Smooth muscle cell (in vitro differentiated cells): ENCODE measurements around the gene VMO1. TPM values are rescaled to one million over a fixed set of nuclear protein-coding genes. Genes with fewer than 3 reads are reported as not detected.
A peak's percentile ranks its signal among the peaks of the same experiment; 100 is the strongest.

Source experiments
- DNase-seq: peaks from one replicate; lab custom pipeline; 2025; ENCODE audit not compliant: unreplicated experiment; lab: John Stamatoyannopoulos, UW
- H2AFZ ChIP-seq: fragments of 200-600 bp; sonication (generic); 2 replicates; pipeline ENCODE4 v1.6.0; 2016; ENCODE audit warnings: antibody characterized with exemption, low read depth, mild to moderate bottlenecking
- H3F3A ChIP-seq: fragments of 200-600 bp; sonication (generic); 2 replicates; pipeline ENCODE4 v1.6.0; 2017; ENCODE audit warnings: antibody characterized with exemption, low read depth
- H3K27ac ChIP-seq: fragments of 200-600 bp; sonication (generic); 2 replicates; pipeline ENCODE4 v1.5.1; 2016; ENCODE audit warnings: low read depth, mild to moderate bottlenecking
- H3K27me3 ChIP-seq: fragments of 200-600 bp; sonication (generic); 2 replicates; pipeline ENCODE4 v1.6.1; 2016; ENCODE audit warnings: low read depth, mild to moderate bottlenecking
- H3K36me3 ChIP-seq: fragments of 200-600 bp; sonication (generic); 2 replicates; pipeline ENCODE4 v1.5.1; 2016; ENCODE audit warnings: low read depth
- H3K4me1 ChIP-seq: fragments of 200-600 bp; sonication (generic); 2 replicates; pipeline ENCODE4 v1.5.1; 2016; ENCODE audit warnings: low read depth
- H3K4me2 ChIP-seq: fragments of 200-600 bp; sonication (generic); 2 replicates; pipeline ENCODE4 v1.6.0; 2016; ENCODE audit warnings: mild to moderate bottlenecking
- H3K4me3 ChIP-seq: fragments of 200-600 bp; sonication (generic); 2 replicates; pipeline ENCODE4 v1.5.1; 2016; ENCODE audit warnings: mild to moderate bottlenecking
- H3K79me2 ChIP-seq: fragments of 200-600 bp; sonication (generic); 2 replicates; pipeline ENCODE4 v1.6.0; 2016; ENCODE audit warnings: low read depth, mild to moderate bottlenecking
- H3K9ac ChIP-seq: fragments of 200-600 bp; sonication (generic); 2 replicates; pipeline ENCODE4 v1.6.0; 2016; ENCODE audit warnings: low read depth
- H3K9me3 ChIP-seq: fragments of 200-600 bp; sonication (generic); replicated peaks from 2 replicates; pipeline ENCODE4 v1.5.1; 2016; ENCODE audit warnings: low read depth
- H4K20me1 ChIP-seq: fragments of 200-600 bp; sonication (generic); 2 replicates; pipeline ENCODE4 v1.6.0; 2016; ENCODE audit warnings: low read depth
- CTCF ChIP-seq: fragments of 200-600 bp; sonication (generic); IDR thresholded peaks from 2 replicates; pipeline ENCODE4 v1.5.1; 2017; ENCODE audit warnings: borderline replicate concordance, mild to moderate bottlenecking, antibody characterized with exemption; ENCODE audit not compliant: insufficient read depth, poor library complexity, severe bottlenecking
- WGBS: methylation state at CpG from one replicate; pipeline ENCODE4 v1.1.7; 2016; ENCODE audit warnings: low lambda C conversion rate; 5-methylcytosine and 5-hydroxymethylcytosine counted together
- polyA plus RNA-seq: library from polyadenylated mRNA; unstranded; fragments of >200 nt; fragmentation: Nextera tagmentation; extraction: Ambion mirVana; gene quantifications from 2 replicates; pipeline ENCODE4 v1.2.1, GENCODE V29; 2016
- total RNA-seq: library from RNA; depleted of rRNA; stranded (reverse); fragments of >200 nt; gene quantifications from 2 replicates; pipeline ENCODE4 v1.2.3, GENCODE V29; 2014

Gene VMO1
- total and polyA plus RNA-seq, 2 experiments from 2014 or later, result 0.94 TPM; not detected in 1

DNA sequence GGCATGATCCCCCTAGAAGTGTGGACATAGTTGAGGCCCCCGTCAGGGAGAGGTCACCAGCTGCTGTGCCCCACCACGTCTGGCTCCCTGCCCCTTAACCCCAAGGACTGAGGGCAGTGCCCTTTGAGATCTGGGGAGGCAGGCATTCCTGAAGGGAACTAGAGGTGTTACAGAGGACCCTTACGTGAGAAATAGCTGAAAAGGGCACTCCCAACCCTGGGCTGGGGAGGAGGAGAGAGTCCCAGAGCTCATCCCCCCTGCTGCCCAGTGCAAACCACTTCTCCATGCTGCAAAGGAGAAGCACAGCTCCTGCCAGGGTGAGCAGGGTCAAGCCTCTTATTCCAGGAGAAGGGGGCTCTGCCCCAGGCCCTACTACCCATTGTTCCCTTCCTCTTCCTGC lies 36.7 kb upstream of the VMO1 start:
- no peak overlapping the region for H3K9ac ChIP-seq
- DNase-seq, result no peak
- no peaks in the 10 kb centered on the region for H3K9me3 ChIP-seq
- TF ChIP-seq CTCF, result no peak
- no peaks in the 10 kb centered on the region for H3K79me2 ChIP-seq
- no peak overlapping the region for H2AFZ ChIP-seq
- H3F3A ChIP-seq, result no peaks in the 10 kb centered on the region
- WGBS, result 91% methylated on average over 3 of the region's 3 CpGs
- no peaks in the 10 kb centered on the region for H3K36me3 ChIP-seq
- H3K4me1 ChIP-seq, result no peaks in the 10 kb centered on the region
- H3K4me2 ChIP-seq, result no peak overlapping the region
- H3K27me3 ChIP-seq, result no peaks in the 10 kb centered on the region
- no peak overlapping the region for H3K27ac ChIP-seq
- no peaks in the 10 kb centered on the region for H4K20me1 ChIP-seq
- no peak overlapping the region for H3K4me3 ChIP-seq

DNA sequence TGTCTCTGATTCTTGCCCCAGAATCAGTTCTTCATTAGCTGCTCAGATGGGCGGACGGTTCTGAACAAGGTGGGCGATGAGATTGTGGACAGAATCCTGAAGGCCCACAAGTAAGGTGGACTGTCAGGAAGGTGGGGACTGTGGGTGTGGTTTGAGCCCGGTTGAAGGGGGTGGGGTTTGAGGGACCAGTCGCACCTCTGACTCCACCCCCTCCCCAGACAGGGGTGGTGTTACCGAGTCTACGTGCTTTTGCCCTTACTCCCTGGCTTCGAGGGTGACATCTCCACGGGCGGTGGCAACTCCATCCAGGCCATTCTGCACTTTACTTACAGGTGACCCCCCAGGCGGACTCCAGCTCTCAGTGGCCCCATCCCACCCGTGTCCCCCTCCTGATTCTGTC lies 32.1 kb upstream of the VMO1 start:
- H3K79me2 ChIP-seq, result no peaks in the 10 kb centered on the region
- TF ChIP-seq CTCF, result no peak
- no peaks in the 10 kb centered on the region for H3K36me3 ChIP-seq
- no peak overlapping the region for H2AFZ ChIP-seq
- no peak overlapping the region for H3K9ac ChIP-seq
- 87% methylated on average over 11 of the region's 12 CpGs for WGBS
- H3K27me3 ChIP-seq, result no peaks in the 10 kb centered on the region
- H3F3A ChIP-seq, result no peaks in the 10 kb centered on the region
- H3K4me3 ChIP-seq, result no peak overlapping the region
- no peak for DNase-seq
- no peak overlapping the region for H3K27ac ChIP-seq
- H3K9me3 ChIP-seq, result no peaks in the 10 kb centered on the region
- no peaks in the 10 kb centered on the region for H3K4me1 ChIP-seq
- H4K20me1 ChIP-seq, result no peaks in the 10 kb centered on the region
- no peak overlapping the region for H3K4me2 ChIP-seq

DNA sequence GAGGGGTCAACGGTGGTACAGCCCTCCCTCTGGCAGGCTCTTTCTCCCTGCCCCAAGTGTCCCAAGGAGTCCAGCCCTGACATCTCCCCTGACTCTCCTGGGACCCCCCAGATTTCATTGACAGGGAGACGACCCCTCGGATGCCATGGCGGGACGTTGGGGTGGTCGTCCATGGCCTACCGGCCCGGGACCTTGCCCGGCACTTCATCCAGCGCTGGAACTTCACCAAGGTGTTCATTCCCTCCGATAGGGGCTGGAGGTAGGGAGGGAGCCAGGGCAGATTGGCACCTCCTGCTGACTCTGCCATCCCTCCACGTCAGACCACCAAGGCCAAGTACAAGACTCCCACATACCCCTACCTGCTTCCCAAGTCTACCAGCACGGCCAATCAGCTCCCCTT lies 30.7 kb upstream of the VMO1 start:
- Histone ChIP-seq H2AFZ (no peak overlapping the region), H3K79me2 (no peaks in the 10 kb centered on the region), H4K20me1 (no peaks in the 10 kb centered on the region), H3K27me3 (no peaks in the 10 kb centered on the region), H3K4me1 (no peaks in the 10 kb centered on the region), H3K9me3 (no peaks in the 10 kb centered on the region), H3F3A (no peaks in the 10 kb centered on the region), H3K9ac (no peak overlapping the region), H3K36me3 (no peaks in the 10 kb centered on the region), H3K4me3 (no peak overlapping the region), H3K4me2 (no peak overlapping the region), H3K27ac (no peak overlapping the region)
- 92% methylated on average over 13 of the region's 13 CpGs for WGBS
- DNase-seq, result no peak
- TF ChIP-seq CTCF, result no peak

GRCh38 chr17:4815043-4815675 lies 29.0 kb upstream of the VMO1 start:
- Histone ChIP-seq H3K79me2 (no peaks in the 10 kb centered on the region), H3K4me2 (no peak overlapping the region), H3F3A (no peaks in the 10 kb centered on the region), H3K27me3 (no peaks in the 10 kb centered on the region), H3K36me3 (no peaks in the 10 kb centered on the region), H2AFZ (no peak overlapping the region), H3K4me1 (no peaks in the 10 kb centered on the region), H4K20me1 (no peaks in the 10 kb centered on the region), H3K27ac (no peak overlapping the region), H3K9ac (no peak overlapping the region), H3K9me3 (no peaks in the 10 kb centered on the region), H3K4me3 (no peak overlapping the region)
- peak; percentile 19 for TF ChIP-seq CTCF
- WGBS, result 87% methylated on average over 7 of the region's 7 CpGs
- no peak for DNase-seq
